ENCODE results near the gene TMEM63B.
"Not testable (repeated sequence)": the region's sequence is repeated elsewhere in the genome, so short reads cannot be mapped to it uniquely, and the experiment has no call there.

The TMEM63B gene

DNA sequence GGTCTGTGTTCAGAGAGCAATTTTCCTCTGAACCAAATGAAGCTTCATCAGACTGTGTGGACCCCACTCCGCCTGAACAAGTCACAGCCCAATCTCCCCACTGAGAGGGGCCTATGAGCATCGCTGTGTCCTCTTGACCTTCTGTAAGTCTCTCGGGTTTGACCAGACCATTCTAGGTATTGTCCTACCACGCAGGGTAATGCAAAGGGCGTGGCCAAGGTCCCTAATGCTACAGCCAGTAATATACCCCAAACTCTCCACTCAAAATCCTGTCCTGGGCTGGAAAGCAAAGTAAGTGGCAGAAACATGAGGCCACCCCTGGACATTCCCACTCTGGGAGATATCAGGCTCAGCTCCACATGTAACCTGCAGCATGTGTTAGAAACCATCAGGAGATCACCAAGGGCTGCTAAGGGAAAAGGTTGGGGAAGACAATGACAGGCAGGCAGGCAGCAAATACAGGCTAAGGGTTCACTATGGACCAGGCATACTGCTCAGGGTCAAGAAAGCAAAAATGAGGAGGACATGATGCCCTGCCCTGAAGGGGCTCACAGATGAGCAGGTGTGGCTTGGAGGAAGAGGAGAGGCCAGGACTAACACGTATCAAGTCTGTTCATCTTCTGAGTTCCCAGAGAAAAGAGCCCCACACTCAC, 33.5 kb upstream of the TMEM63B start:
- in situ Hi-C loops (cut with HindIII; ENCODE audit: low sequenced_read_pairs): loop anchor here (5.0 kb wide), 2 partner anchors 38 to 442 kb away; no protein-coding TSS in a partner anchor

DNA sequence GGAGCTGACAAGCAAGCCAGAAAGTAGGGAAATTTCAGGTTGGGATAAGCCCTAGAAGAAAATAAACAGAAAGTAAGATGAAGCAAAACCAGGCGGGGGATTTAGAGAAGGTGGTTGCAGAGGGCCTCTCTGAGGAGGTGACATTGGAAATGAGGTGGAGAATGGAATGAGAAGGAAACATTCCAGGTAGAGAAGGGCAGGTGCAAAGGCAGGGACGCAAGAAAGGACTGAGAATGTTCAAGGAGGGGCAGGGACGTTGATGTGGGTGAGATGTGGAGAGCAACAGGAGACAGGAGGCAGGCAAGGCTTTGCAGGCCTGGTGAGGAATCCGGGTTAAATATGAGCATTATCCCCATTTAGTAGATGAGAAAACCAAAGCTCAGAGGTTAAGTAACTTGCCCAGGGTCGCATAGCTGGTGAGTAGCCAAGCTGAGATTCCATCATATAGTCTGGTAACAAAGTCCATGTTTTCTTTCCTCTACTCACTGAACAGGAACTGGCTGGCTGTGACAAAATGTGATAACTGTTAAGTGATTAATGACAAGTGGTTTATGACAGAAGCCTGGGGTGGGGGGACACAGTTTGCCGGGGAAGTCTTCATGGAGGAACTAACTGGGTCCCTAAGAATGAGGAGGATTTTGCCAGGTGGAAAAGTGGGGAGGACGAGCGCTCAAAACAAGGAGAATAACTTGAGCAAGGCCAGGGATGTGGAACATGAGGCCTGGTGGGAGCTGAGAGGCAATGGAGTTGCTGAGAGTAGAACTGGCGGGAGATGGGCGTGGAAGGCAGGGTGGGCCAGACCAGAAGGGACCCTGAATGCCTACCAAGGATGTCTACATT, 32.7 kb upstream of the TMEM63B start:
- in situ Hi-C loops (cut with HindIII; ENCODE audit: low sequenced_read_pairs): loop anchor here (5.0 kb wide), 2 partner anchors 38 to 442 kb away; no protein-coding TSS in a partner anchor

DNA sequence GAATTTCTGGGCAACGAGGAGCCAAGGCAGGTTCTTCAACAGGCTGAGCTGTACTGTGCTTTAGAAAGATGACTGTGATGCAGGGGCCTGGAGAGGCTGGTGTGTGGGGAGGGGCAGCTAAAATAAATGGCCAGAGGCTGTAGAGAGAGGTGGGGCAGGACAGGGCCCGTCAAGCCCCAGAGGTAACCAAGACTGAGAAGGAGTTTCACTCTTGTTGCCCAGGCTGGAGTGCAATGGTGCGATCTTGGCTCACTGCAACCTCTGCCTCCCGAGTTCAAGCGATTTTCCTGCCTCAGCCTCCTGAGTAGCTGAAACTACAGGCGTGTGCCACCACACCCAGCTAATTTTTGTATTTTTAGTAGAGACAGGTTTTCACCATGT, 32.1 kb upstream of the TMEM63B start:
- in situ Hi-C loops (cut with HindIII; ENCODE audit: low sequenced_read_pairs): not testable (repeated sequence)

DNA sequence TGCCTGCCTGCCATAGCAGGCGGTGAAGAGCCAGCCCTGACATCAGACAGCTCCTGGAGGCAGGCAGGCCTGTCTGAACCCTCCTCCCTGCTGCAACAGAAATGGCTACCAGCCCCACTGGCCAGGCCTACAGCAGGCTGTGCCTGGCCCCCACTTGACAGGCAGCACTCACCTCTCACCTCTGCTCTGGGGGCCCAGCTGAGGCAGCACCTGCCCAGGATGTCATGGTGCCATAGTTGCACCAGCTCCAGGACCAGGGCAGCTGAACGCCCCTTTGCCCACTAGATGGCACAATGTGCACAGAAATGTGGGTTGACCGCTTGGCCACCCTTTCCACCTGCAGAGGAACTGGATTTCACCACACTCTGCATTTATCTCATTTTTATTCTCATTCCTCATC, 30.7 kb upstream of the TMEM63B start:
- in situ Hi-C loops (cut with HindIII; ENCODE audit: low sequenced_read_pairs): no loop called here

DNA sequence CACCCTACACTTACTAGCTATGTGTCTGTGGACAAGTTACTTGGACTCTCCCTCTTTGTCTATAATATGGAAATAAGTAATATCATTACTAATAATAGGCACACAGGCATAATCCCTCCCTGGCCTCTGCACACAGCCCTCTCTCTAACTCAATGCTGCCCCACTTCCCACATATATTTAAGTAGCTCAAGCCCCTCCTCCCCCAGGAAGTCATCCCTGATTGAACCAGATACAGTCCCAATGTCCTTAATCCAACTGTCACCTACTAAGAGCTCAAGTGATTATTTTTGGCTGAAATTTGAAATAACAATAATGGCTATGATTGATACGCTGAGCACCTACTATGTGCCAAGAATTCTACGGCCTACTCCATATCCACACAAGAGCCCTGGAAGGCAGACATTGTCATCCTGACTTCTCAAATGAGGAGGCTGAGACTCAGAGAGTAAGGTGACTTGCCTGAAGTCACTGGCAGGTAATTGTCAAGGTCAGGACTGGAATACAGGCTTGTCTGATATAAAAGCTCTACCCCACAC, 29.5 kb upstream of the TMEM63B start:
- in situ Hi-C loops (cut with HindIII; ENCODE audit: low sequenced_read_pairs): no loop called here

DNA sequence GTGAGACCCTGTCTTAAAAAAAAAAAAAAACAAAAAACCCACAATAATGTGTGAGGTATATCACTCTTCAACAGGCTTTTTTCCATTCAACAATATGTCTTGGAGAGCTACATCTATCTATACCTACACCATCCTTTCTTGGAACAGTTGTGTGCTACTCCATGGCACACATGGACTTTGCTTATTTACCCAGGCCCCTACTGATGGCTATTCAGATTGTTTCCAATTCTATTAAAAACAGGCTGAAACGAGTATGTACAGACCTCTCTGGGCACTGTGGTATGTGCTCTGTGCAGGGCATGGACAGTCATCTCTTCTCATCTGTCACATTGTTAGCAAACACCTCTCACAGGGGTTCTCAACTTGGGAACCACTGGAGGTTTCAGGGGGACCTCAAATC, 28.2 kb upstream of the TMEM63B start:
- in situ Hi-C loops (cut with HindIII; ENCODE audit: low sequenced_read_pairs): no loop called here

DNA sequence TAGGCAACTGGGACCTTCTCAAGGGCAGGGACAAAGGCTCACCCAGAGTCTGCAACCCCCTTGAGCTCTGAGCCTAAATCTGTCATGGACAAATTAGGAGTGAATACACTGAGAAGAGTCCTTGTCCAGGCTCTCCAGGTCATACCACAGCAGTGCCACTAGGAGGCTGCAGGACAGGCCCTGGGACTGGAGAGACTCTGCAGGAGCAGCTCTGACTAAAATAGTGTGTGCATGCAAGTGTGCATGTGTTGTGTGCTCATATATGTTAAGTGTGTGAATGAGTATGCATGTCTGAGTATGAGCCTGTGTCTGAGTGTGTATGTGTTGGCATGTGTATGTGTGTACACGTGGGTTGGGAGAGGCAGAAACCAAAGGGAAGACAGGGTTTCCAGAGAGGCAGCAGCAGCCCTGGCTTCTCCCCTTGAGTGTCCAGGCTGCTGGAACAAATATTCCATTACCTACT, 27.2 kb upstream of the TMEM63B start:
- in situ Hi-C loops (cut with HindIII; ENCODE audit: low sequenced_read_pairs): loop anchor here (5.0 kb wide), 1 partner anchor 52 kb away; no protein-coding TSS in a partner anchor

DNA sequence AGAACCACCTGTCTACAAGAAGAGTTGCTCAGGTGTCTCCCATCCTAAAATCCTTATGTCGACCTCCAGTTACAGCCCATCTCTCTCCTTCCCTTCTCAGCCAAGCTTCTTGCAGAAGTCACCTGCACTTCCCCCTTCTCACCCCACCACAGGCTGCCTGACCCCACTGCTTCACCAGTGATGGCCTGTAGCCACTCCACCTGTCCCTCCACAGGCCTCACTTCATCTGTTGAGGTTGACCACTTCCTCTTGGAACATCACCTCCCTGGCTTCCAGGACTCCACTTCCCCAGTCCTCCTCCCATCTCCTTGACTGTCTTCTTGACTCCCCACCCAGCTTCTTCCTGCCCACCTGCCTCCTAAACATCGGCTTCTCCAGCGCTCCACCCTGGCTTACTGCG, 25.5 kb upstream of the TMEM63B start:
- in situ Hi-C loops (cut with HindIII; ENCODE audit: low sequenced_read_pairs): loop anchor here (5.0 kb wide), 1 partner anchor 50 kb away; no protein-coding TSS in a partner anchor

DNA sequence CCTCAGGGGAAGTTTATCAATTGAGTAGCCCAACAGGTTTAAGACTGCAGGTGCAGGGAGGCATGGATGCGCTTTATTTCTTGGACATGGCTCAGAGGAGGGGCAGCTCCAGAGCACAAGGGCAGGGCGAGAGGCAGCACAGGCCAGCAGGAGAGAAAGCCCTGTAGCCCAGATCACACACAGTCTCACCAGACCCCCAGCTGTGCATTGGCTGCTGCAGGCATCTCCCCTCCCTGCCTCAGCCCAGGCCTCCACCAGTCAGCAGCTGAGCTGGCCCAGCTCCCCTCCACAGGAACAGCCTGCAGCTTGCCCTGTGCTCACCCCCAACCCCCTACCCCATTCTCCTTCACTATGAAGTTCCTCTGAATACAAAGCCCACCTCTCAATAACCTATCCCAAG, 24.8 kb upstream of the TMEM63B start:
- in situ Hi-C loops (cut with HindIII; ENCODE audit: low sequenced_read_pairs): loop anchor here (5.0 kb wide), 1 partner anchor 50 kb away; no protein-coding TSS in a partner anchor

DNA sequence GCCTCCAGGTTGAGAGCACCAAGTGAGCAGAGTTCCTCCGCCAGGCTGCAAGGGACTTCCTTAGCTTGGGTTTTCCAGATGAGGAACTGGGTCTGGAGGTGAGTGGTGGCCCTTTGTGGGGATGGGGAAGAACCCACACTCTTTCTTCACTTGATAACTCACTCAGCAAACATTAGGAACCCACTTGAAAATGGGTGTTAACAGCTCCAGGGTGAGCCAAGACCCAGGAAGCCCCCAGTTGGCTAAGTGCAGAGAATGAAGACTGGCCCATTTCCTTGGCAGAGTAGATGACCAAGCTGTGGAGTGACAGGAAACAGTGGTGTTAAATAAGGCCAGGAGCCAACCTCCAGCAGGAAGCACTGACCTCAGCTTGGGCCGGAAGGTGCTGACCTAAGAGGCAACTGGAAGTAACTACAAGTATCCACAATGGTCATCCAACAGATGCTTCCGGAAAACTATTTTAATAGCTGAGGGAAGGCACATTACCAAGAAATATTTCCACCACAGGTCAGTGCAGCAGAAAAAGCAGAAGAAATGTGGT, 22.8 kb upstream of the TMEM63B start:
- in situ Hi-C loops (cut with HindIII; ENCODE audit: low sequenced_read_pairs): loop anchor here (5.0 kb wide), 2 partner anchors 48 to 128 kb away; no protein-coding TSS in a partner anchor

DNA sequence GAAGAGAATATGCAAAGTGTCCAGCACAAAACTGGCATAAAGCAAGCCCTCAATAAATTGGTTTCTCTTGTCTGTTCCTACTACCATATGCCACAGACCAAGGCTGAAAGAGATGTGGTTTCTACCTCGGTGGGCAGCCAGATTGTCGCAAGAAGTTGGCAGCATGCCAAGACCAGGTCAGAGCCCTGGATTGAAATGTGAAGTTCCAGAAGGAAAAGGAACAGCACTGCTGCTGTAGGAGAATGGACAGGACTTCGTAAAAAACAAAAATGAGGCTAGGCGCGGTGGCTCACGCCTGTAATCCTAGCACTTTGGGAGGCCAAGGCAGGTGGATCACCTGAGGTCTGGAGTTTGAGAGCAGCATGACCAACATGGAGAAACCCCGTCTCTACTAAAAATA, 22.2 kb upstream of the TMEM63B start:
- in situ Hi-C loops (cut with HindIII; ENCODE audit: low sequenced_read_pairs): loop anchor here (5.0 kb wide), 1 partner anchor 127 kb away; no protein-coding TSS in a partner anchor

DNA sequence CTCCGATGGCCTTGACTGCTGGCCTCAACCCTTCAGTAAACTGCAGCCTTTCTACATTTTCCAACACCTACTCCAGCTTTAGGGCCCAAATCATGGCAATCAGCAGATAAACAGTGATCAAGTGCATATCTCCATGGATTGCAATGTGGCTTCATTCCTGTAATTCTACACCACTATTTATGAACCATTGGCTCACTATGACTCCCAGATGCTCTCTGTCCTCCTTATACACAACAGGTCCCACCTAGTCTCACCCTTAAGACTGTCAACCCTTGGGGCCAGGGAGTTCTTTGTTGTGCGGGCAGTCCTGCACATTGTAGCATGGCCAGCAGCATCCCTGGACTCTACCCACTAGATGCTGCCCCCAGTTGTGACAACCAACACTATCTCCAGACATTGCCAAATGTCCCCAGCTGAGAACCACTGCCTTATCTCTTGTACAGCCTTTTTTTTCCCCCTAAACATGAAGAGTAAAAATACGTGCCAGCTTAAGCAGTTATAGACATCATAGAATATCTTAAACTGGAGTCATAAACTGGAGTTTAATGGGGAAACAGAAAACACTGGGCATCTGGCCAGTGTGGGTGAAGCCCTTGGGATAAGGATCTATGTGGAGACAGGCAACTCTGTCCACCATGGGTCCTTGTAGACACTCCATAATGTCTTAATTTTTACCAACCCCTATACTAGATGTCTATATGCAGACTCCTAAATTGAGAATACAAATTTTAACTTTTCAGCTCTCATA, 21.2 kb upstream of the TMEM63B start:
- in situ Hi-C loops (cut with HindIII; ENCODE audit: low sequenced_read_pairs): loop anchor here (5.0 kb wide), 1 partner anchor 126 kb away; no protein-coding TSS in a partner anchor

DNA sequence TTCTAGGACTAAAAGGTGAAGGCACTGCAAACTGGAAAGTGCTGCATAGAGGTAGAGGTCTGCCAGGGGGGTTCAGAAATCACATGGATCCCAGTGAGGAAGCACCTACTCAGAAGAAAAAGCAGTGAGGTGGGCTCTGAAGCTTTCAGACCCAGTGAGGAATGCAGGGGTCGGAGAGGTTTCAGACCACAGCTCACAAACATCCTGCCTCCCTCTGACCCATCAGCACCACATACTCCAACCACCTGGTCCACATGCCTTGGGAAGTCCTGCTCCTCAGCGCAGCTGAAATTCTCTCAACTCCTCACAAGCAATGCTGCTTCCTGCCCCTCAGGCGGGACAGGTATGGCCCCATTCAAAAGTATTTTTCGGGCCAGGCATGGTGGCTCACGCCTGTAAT, 20.3 kb upstream of the TMEM63B start:
- in situ Hi-C loops (cut with HindIII; ENCODE audit: low sequenced_read_pairs): loop anchor here (5.0 kb wide), 1 partner anchor 125 kb away; no protein-coding TSS in a partner anchor

DNA sequence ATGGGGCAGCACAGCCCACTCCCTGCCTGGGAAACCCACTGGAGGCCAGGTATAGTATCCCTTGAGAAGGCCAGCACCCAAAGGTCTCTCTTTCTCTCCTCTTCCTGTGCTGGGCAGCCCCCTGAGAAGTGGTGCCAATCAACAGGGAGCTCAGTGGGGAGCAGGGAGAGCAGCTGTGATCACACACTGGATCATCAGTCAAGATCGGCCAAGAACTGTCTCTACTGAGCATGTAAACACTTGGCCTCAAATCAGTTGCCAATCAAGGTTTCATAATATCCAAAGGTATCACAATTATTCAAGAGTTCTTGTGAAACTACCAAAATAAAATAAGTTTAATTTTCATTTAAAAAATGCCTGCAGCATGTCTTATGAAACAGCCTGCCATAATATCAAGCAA, 18.9 kb upstream of the TMEM63B start:
- in situ Hi-C loops (cut with HindIII; ENCODE audit: low sequenced_read_pairs): loop anchor here (5.0 kb wide), 1 partner anchor 124 kb away; no protein-coding TSS in a partner anchor

DNA sequence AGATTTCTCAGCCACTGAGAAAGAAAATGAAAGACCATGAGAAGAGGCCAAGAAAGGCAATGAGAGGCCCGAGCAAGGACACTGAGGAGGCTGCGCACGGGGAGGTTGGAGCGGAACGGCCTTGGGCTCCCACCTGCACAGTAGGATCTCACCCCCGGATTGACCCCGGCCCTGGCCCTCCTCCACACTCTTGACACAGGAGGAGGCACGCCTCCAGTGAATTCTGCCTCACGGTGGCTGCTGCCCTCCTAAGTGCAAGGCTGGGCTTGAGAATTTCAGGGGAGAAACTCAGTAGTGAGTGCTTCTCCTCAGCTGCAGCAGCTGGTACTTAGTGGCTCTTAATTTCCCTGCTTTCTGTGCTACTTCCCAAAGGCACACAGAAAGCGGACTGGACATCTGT, 18.1 kb upstream of the TMEM63B start:
- in situ Hi-C loops (cut with HindIII; ENCODE audit: low sequenced_read_pairs): loop anchor here (5.0 kb wide), 1 partner anchor 123 kb away; no protein-coding TSS in a partner anchor

DNA sequence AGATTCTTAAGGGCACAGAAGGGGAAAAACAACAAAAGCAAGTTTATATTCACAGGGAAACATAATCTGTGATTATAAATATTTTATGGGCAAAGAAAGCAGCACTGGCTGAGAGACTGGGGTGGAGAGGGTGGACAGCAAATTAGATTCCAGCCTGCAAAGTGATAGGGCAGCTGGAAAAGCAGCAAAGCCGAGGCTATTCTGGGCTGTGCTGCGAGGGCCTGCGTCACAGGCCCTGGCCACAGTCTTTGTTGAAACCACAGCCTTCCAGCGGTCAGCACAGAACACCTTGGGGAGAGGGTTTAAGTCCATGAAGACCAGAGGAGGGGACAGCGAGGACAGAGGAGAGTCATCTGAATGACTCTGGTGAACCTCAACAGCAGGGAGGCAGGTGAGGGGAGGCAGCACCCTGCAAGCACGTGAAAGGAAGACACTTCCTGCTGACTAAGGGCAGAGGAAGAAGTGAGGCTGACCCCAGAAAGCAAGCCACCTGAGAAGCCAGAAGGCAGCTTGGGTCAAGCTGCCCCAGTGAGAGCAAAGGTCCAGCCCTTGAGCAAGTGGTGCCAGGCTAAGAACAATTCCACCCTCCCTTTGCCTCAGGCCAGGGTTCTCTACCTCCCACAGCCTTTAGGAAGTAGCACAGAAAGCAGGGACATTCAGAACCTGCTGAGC, 17.2 kb upstream of the TMEM63B start:
- in situ Hi-C loops (cut with HindIII; ENCODE audit: low sequenced_read_pairs): no loop called here

DNA sequence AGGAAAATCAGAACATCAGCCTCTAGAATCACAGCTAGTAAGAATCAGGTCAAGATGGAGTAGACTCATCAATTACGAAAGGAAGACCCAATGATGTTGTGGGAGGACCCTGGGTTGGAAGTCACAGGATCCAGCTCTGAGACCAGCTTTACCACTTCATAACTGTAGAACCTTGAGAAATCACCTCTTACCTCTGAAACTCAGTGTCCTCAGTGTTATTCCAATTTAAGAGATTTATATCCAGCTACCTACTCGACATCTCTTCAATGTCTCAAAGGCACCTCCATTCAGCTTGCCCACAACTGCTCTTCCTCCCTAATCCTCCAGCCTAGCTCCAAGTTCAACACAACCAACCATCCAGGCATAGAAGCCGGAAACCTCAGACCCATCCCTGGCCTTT, 16.4 kb upstream of the TMEM63B start:
- in situ Hi-C loops (cut with HindIII; ENCODE audit: low sequenced_read_pairs): no loop called here

DNA sequence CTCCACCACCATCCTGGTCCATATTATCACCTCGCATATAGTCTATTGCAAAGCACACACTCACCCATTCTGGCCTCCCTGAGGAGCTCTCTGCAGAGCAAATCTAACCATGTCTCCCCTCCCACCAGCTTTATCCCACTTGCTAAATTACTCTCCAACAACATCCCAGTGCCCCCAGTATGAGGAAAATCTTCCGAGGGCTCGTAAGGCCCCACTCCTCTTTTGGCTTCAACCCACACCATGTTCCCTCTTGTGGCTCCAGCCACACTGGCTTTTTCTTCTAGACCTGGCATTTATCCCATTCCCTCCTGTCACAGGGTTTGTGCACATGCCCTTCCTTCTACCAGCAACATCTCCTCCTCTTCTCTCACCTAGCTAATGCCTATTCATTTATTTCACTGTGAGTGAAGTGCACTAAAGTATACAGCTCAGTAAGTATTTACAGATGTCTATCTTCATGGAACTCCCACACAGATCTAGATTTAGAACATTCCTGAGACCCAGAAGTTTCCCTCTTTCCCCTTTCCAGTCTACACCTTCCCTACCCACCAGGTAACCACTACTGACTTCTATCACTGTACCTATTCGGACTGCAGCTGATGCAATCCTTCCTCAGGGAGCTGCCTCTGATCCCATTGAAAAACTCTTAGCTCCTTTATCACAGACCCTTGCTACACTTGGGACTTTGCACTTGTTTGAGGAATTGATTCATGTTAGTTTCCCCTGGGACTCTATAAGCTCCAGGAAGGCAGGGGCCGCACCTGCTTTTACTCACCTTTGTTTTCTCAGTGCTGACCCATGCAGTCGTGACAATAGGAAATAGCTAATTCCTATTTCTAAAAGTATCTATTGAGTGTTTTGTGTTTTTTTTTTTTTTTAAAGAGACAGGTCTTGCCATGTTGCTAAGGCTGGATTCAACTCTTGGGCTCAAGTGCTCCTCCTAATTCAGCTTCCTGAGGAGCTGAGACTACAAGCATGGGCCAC, 15.6 kb upstream of the TMEM63B start:
- in situ Hi-C loops (cut with HindIII; ENCODE audit: low sequenced_read_pairs): no loop called here

DNA sequence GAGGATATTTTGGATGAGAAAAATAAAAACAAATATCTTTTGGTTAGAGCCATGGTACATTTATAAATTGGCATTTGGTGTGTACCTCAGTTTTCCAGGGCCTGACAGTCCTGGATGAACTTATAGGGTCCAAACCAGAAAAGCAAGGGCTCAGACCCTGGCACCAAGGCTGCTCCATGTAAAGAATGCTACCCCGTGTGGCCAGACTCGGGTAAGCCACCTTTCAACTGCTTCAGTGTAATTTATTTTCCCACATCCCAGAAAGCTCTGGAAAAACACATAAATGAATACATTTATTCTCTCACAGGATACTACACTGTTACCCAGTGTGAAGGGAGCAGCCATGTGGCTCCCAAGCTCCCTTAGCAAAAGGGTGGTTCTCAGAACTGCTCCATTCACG, 13.9 kb upstream of the TMEM63B start:
- in situ Hi-C loops (cut with HindIII; ENCODE audit: low sequenced_read_pairs): no loop called here
